ENCODE data around the gene DGKK.

DGKK gene

DNA sequence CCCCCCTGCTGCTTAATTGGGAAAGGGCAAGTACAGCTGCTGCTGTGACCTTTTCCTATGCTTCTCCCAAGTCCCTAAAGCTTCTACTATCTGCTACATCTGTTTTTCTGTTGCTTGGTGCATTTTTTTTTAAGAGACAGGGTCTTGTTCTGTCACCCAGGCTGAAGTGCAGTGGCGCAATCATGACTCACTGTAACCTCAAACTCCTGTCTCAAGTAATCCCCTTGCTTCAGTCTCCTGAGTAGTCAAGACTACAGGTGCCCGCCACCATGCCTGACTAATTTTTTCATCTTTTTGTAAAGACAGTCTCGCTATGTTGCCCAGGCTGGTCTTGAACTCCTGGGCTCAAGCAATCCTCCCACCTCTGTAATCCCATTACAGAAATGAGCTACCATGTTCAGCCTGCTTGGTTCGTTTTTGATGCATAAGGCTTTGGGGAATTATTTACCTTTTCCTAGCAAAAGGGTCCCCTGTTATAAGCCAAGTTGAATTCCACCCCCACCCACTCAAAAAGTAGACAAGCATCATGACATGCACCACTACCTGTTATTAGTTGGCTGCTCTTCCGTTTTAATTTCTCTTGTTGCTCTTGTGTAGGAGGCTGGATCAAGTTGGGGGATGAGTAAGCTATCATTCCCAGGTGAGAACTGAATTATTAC is 39.6 kb downstream of the DGKK start:
- H3K9me3 ChIP-seq (ENCODE audit: control insufficient read depth in 2 of 2, low read length in 2 of 2) = no peaks in the 10 kb centered on the region
- H3K27me3 ChIP-seq (ENCODE audit: control insufficient read depth in 1 of 2, insufficient read depth in 2 of 2, low read length in 2 of 2) = peaks cover 0 to 31% of the 10 kb centered on the region in 2 donors
- H3K36me3 ChIP-seq (ENCODE audit: control insufficient read depth in 2 of 2, insufficient read depth in 2 of 2, low read length in 2 of 2) = no peaks in the 10 kb centered on the region
- H3K4me3 ChIP-seq (ENCODE audit: low read length in 2 of 2) = no peak overlapping the region
- H3K4me1 ChIP-seq (ENCODE audit: control insufficient read depth, insufficient read depth, low read length) = no peaks in the 10 kb centered on the region
- no peak overlapping the region for H3K27ac ChIP-seq (ENCODE audit: low read length)
- H3K9ac ChIP-seq (ENCODE audit: low read length in 2 of 2) = no peak overlapping the region

DNA sequence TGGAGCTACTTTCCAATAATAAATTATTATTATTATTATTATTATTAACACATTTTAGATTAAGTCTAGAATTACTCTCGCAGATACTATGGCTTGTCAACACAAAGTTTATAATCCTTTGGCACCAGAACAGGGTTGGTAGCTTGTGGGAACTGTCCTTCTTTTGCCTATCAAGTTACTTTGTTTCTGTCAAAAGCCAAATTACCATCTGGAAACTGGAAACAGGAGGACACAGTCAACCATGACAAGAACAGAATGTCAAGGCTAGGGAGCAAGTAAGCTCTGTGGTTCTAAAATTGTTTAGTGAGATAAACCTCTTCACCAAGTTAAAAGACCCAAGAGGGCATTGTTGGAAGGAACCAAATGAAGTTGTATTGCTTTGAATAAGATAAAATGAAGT is 42.5 kb downstream of the DGKK start:
- H3K9me3 ChIP-seq (ENCODE audit: control insufficient read depth in 2 of 2, low read length in 2 of 2) = no peaks in the 10 kb centered on the region
- no peak overlapping the region for H3K27ac ChIP-seq (ENCODE audit: low read length)
- no peak overlapping the region for H3K4me3 ChIP-seq (ENCODE audit: low read length in 2 of 2)
- H3K4me1 ChIP-seq (ENCODE audit: control insufficient read depth, insufficient read depth, low read length) = no peaks in the 10 kb centered on the region
- H3K27me3 ChIP-seq (ENCODE audit: control insufficient read depth in 1 of 2, insufficient read depth in 2 of 2, low read length in 2 of 2) = peaks cover 0 to 21% of the 10 kb centered on the region in 2 donors
- no peak overlapping the region for H3K9ac ChIP-seq (ENCODE audit: low read length in 2 of 2)
- no peaks in the 10 kb centered on the region for H3K36me3 ChIP-seq (ENCODE audit: control insufficient read depth in 2 of 2, insufficient read depth in 2 of 2, low read length in 2 of 2)

DNA sequence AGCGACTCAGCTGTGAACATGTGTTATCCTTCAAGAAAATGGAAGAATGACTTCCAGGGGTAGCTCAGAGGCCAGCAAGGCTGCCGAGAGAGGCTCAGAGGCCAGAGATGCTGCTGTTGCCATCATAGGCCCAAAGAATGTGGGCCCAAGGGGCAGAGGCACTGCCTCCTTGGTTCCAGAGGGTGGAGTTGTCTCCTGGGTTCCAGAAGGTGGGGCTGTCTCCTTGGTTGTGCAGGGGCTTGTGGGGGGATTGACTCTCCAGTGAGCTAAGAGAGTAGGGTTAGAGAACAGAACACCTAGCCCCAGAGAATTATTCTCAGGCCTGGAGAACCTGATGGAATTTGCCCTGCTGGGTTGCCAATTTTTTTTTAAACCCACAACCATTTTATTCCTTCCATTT is 62.6 kb downstream of the DGKK start:
- Histone ChIP-seq H3K36me3 (ENCODE audit: control insufficient read depth in 2 of 2, insufficient read depth in 2 of 2, low read length in 2 of 2) (no peaks in the 10 kb centered on the region), H3K4me3 (ENCODE audit: low read length in 2 of 2) (no peak overlapping the region), H3K27me3 (ENCODE audit: control insufficient read depth in 1 of 2, insufficient read depth in 2 of 2, low read length in 2 of 2) (peaks cover 0 to 2% of the 10 kb centered on the region in 2 donors), H3K9me3 (ENCODE audit: control insufficient read depth in 2 of 2, low read length in 2 of 2) (peaks cover 0 to 13% of the 10 kb centered on the region in 2 donors), H3K27ac (ENCODE audit: low read length) (no peak overlapping the region), H3K9ac (ENCODE audit: low read length in 2 of 2) (no peak overlapping the region), H3K4me1 (ENCODE audit: control insufficient read depth, insufficient read depth, low read length) (no peaks in the 10 kb centered on the region)

DNA sequence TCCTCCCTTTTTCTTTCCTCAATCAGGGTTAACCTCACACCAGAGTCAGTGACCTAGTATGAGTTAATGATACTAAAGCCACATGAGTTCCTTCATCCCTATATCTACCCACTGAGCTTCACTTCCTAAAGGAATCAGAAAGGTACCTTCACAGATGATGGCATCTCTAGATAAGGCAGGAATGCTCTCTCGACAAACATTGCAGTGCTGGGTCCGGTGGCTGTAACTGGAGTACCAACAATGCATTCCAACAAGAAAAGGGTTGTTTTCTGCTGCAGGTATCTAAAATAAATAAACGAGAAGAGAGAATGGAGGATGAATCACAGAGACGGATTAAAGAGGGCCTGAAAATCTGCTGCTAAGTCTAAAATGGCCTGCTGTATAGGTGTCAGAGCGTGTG is 66.7 kb downstream of the DGKK start:
- Histone ChIP-seq H3K9me3 (ENCODE audit: control insufficient read depth in 2 of 2, low read length in 2 of 2) (peaks cover 0 to 8% of the 10 kb centered on the region in 2 donors), H3K4me1 (ENCODE audit: control insufficient read depth, insufficient read depth, low read length) (no peaks in the 10 kb centered on the region), H3K27me3 (ENCODE audit: control insufficient read depth in 1 of 2, insufficient read depth in 2 of 2, low read length in 2 of 2) (no peaks in the 10 kb centered on the region), H3K27ac (ENCODE audit: low read length) (no peak overlapping the region), H3K4me3 (ENCODE audit: low read length in 2 of 2) (no peak overlapping the region), H3K36me3 (ENCODE audit: control insufficient read depth in 2 of 2, insufficient read depth in 2 of 2, low read length in 2 of 2) (no peaks in the 10 kb centered on the region), H3K9ac (ENCODE audit: low read length in 2 of 2) (no peak overlapping the region)

DNA sequence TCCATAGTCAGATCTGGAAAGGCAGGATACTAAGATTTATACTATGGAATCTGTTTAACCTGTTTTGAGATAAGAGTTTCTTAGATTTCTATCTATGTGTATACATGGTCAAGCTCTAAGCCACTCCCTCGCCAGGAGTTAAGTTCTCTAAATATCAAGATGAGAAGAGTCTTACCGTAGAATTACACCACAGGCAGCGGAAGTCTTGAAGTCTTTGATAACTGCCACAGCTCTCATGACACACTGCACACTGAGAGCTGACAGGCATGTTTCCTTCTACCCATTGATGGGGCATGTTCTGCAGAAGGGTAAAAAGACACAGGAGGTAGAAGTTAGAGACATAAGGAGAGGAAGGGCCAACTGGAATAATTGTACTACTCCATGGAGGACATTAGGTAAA is 67.7 kb downstream of the DGKK start:
- Histone ChIP-seq H3K4me3 (ENCODE audit: low read length in 2 of 2) (no peak overlapping the region), H3K4me1 (ENCODE audit: control insufficient read depth, insufficient read depth, low read length) (no peaks in the 10 kb centered on the region), H3K36me3 (ENCODE audit: control insufficient read depth in 2 of 2, insufficient read depth in 2 of 2, low read length in 2 of 2) (no peaks in the 10 kb centered on the region), H3K9me3 (ENCODE audit: control insufficient read depth in 2 of 2, low read length in 2 of 2) (peaks cover 0 to 8% of the 10 kb centered on the region in 2 donors), H3K9ac (ENCODE audit: low read length in 2 of 2) (no peak overlapping the region), H3K27me3 (ENCODE audit: control insufficient read depth in 1 of 2, insufficient read depth in 2 of 2, low read length in 2 of 2) (no peaks in the 10 kb centered on the region), H3K27ac (ENCODE audit: low read length) (no peak overlapping the region)

DNA sequence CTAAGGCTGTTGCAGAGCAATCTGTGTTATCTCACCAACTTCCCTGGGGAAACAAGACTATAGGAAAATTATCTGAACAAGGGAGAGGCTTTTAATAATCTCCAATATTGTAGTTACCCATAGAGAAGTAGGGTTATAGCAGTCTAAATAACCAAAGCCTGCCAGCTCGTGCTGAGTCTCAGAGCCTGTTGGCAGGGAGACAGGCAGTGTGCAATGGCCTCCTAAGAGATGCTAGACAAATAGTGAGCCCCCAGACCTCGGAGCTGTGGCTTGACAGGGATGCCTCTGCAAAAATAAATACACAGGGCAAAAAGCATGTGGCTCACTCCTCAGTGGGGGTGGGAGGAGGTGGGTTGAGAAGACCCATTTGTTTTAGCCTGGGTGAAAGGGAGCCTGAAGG is 76.7 kb downstream of the DGKK start:
- Histone ChIP-seq H3K9ac (ENCODE audit: low read length in 2 of 2) (no peak overlapping the region), H3K4me3 (ENCODE audit: low read length in 2 of 2) (no peak overlapping the region), H3K9me3 (ENCODE audit: control insufficient read depth in 2 of 2, low read length in 2 of 2) (peaks cover 0 to 3% of the 10 kb centered on the region in 2 donors), H3K36me3 (ENCODE audit: control insufficient read depth in 2 of 2, insufficient read depth in 2 of 2, low read length in 2 of 2) (no peaks in the 10 kb centered on the region), H3K4me1 (ENCODE audit: control insufficient read depth, insufficient read depth, low read length) (no peaks in the 10 kb centered on the region), H3K27me3 (ENCODE audit: control insufficient read depth in 1 of 2, insufficient read depth in 2 of 2, low read length in 2 of 2) (peaks cover 0 to 6% of the 10 kb centered on the region in 2 donors), H3K27ac (ENCODE audit: low read length) (no peak overlapping the region)

DNA sequence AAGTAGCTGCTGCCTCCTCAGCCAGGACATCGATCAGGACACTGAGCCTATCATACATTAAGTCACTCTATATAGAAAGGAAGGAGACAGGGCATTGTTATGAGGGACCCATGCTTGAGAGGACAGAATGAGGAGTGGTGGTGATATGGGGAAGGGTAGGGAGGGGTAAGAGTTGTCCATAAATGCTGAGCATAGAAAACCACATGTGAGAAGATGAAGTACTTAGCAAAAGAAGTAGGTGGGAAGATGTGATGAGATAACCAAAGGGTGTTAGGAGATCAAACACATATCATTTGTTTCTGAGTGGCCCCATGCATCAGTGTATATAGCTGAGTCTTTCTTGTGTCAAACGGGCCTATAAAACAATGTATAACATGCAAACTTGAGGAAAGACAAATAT is 84.1 kb downstream of the DGKK start:
- Histone ChIP-seq H3K27me3 (ENCODE audit: control insufficient read depth in 1 of 2, insufficient read depth in 2 of 2, low read length in 2 of 2) (peaks cover 0 to 8% of the 10 kb centered on the region in 2 donors), H3K27ac (ENCODE audit: low read length) (no peak overlapping the region), H3K9ac (ENCODE audit: low read length in 2 of 2) (no peak overlapping the region), H3K4me3 (ENCODE audit: low read length in 2 of 2) (no peak overlapping the region), H3K4me1 (ENCODE audit: control insufficient read depth, insufficient read depth, low read length) (no peaks in the 10 kb centered on the region), H3K9me3 (ENCODE audit: control insufficient read depth in 2 of 2, low read length in 2 of 2) (peaks cover 0 to 3% of the 10 kb centered on the region in 2 donors), H3K36me3 (ENCODE audit: control insufficient read depth in 2 of 2, insufficient read depth in 2 of 2, low read length in 2 of 2) (no peaks in the 10 kb centered on the region)

DNA sequence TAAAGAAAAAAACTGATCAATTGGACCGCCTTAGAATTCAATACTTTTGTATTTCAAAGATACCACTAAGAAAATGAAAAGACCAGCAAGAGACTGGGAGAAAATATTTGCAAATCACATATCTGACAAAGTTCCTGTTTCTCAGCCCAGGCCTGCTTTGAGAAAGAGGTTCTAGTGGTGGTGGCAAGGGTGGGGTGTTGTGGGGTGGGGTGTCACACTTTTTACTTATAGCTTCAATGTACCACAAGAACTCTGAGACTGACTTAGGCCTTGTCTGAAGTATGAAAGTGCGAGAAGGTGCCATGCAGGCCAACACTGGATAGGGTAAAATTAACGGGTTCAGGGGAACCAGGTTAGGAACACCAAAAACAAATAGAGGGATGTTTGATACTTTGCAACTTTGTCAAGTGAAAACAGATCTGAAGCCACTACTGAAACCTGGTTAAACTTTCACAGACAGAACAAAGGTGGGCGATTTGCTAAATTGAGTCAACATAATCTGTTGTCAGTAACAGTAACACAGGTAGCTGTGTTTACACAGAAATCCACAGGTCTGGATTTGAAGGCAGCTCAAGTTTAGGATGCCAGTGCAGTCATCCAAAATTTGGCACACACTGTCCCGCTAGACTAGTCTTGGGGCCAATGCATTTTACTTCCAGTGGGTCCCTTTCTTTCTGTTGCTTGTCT is 88.8 kb downstream of the DGKK start:
- H3K9ac ChIP-seq (ENCODE audit: low read length in 2 of 2) = no peak overlapping the region

DNA sequence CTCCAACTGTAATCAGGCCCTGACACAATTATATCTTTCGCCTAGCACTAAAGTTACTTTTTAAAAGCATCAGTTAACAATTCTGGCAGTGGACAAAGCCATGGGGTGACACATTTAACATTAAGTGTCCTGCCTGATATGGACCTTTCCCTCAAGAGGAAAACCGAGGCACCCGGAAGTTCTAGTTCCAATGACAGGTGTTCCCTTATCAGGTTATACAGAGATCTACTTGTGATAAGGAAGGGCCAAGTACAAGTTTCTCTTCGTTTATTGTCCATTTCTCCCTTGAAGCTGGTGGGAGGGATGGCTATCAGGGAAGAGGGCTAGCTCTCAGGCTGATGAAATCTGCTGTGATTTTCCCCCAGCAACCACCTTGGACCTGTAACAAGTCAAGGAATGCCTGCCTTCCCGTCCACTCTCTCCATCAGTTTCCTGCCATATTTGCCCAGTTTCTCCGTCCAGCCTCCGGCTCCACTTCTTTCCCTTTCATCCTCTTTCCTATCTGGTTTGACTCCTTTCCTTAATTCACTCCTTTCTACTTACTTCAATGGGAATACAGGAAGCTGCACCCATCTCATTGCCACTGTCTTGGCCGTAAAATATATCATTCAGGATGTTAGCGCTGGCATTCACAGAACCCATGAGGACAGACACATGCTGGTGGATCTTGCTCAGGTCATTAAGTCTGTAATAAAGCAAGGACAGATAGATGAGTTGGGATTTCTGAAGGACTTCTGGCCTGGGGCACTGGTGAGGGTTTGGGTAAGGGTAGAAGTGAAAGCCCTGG is 95.0 kb downstream of the DGKK start:
- Histone ChIP-seq H3K27ac (ENCODE audit: low read length) (no peak overlapping the region), H3K9me3 (ENCODE audit: control insufficient read depth in 2 of 2, low read length in 2 of 2) (peaks cover 0 to 5% of the 10 kb centered on the region in 2 donors), H3K4me1 (ENCODE audit: control insufficient read depth, insufficient read depth, low read length) (no peaks in the 10 kb centered on the region), H3K36me3 (ENCODE audit: control insufficient read depth in 2 of 2, insufficient read depth in 2 of 2, low read length in 2 of 2) (no peaks in the 10 kb centered on the region), H3K27me3 (ENCODE audit: control insufficient read depth in 1 of 2, insufficient read depth in 2 of 2, low read length in 2 of 2) (peaks cover 0 to 16% of the 10 kb centered on the region in 2 donors), H3K9ac (ENCODE audit: low read length in 2 of 2) (no peak overlapping the region), H3K4me3 (ENCODE audit: low read length in 2 of 2) (no peak overlapping the region)

More for the DNA sequence above, 88.8 kb downstream of the DGKK start:
- Histone ChIP-seq H3K4me3 (ENCODE audit: low read length in 2 of 2) (no peak overlapping the region), H3K9me3 (ENCODE audit: control insufficient read depth in 2 of 2, low read length in 2 of 2) (peaks cover 0 to 3% of the 10 kb centered on the region in 2 donors), H3K27ac (ENCODE audit: low read length) (no peak overlapping the region), H3K27me3 (ENCODE audit: control insufficient read depth in 1 of 2, insufficient read depth in 2 of 2, low read length in 2 of 2) (peaks cover 0 to 6% of the 10 kb centered on the region in 2 donors), H3K36me3 (ENCODE audit: control insufficient read depth in 2 of 2, insufficient read depth in 2 of 2, low read length in 2 of 2) (no peaks in the 10 kb centered on the region), H3K4me1 (ENCODE audit: control insufficient read depth, insufficient read depth, low read length) (no peaks in the 10 kb centered on the region)

DNA sequence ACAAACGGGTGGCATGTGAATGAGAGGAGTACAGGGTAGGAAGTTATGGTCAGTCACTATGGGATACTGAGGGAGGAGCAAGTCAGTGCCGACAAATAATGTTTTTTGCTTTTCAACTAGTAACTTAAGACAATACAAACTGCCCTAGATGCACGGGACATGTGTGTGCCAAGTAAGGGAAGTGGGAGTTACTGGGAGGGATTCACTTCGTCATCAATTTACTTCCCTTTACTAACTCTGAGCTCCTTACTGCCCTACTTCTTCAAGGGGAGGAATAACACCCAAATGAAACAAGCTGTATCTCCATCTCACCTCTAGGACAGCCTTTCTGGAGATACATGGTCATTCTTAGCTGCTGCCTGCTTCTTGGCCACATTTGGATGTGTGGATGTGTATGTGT is 97.7 kb downstream of the DGKK start:
- no peak overlapping the region for H3K27ac ChIP-seq (ENCODE audit: low read length)
- no peaks in the 10 kb centered on the region for H3K4me1 ChIP-seq (ENCODE audit: control insufficient read depth, insufficient read depth, low read length)
- no peak overlapping the region for H3K4me3 ChIP-seq (ENCODE audit: low read length in 2 of 2)
- no peak overlapping the region for H3K9ac ChIP-seq (ENCODE audit: low read length in 2 of 2)
- peaks cover 0 to 5% of the 10 kb centered on the region in 2 donors for H3K9me3 ChIP-seq (ENCODE audit: control insufficient read depth in 2 of 2, low read length in 2 of 2)
- H3K36me3 ChIP-seq (ENCODE audit: control insufficient read depth in 2 of 2, insufficient read depth in 2 of 2, low read length in 2 of 2) = no peaks in the 10 kb centered on the region
- peaks cover 0 to 14% of the 10 kb centered on the region in 2 donors for H3K27me3 ChIP-seq (ENCODE audit: control insufficient read depth in 1 of 2, insufficient read depth in 2 of 2, low read length in 2 of 2)
